Measurements from ENCODE around the gene RELT.

RELT gene, protein sequence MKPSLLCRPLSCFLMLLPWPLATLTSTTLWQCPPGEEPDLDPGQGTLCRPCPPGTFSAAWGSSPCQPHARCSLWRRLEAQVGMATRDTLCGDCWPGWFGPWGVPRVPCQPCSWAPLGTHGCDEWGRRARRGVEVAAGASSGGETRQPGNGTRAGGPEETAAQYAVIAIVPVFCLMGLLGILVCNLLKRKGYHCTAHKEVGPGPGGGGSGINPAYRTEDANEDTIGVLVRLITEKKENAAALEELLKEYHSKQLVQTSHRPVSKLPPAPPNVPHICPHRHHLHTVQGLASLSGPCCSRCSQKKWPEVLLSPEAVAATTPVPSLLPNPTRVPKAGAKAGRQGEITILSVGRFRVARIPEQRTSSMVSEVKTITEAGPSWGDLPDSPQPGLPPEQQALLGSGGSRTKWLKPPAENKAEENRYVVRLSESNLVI

DNA sequence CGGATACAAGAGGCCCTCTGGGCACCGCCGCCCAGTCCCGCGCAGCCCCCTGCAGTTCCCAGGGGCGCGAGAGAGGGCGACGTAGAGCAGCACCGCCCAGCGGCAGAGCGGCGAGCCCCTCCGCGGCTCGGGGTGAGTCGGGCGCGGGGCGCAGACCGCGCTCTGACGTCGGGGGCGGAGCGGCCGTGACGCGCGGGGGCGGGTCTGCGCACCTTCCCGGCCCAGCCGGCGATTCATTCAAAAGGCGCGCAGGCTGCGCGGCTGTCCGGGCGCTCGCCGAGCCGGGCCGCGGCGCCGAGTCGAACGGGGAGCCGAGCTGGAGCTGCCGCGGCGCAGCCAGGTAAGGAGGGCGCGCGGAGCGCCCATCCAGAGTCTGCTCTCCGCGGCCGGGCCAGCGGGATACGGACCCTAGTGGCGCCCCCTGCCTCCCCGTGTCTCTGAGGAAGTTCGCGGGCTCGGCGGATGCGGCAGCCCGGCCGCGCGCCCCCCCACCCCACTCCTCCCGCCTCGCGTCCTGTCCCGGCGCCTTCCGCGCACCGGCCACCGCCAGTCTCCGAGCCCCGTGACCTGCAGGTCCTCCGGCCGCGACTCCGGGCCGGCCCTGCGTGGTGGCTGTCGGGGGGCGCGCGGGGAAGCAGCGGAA is at the start of gene RELT:
RELT (plus strand) TSS at position 240 of the 643 bp plus-strand sequence. CDS start 12,738 bp downstream, outside the sequence.
- in situ Hi-C loops (cut with MboI; ENCODE audit: low sequenced_read_pairs) = no loop called here

DNA sequence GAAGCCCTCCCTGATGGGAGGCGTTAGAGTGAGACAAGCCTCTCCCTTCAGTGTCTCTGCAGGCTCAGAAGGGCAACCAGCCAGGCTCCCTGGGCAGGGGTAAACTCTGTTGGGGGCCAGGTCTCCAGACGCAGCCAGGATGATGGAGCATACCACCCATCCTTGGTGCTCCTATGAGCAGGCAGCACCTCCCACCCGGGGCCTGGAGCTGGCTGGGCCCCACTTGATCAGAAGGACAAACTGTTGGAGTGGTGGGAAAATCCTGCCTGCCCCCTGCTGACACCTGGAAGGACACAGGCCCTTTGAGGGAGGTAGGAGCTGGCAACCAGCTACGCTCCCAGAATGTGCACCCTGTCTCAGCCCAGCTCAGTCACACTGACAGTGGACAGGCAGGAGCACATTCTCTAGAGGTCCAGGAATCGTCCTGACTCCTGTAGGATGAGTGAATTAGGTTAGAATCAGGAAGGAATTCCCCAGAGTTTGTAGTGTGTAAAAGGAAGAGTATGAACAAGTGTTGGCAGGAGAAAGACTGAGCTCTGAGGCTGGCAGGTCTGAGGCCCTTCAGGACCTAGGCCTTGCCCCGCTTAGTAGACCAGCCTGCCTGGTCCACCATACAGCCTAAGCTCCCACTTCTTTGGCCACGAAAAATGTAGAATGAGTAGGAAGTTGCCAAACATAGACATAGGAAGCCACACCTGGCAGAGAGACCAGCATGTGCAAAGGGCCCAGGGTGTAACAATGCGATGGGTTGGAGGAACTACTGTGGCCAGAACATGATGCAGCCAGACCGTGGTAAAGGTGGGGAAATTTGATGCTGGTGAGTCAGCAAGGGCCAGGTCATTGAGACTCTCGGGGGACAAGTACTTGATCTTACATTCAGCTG is 49.0 kb upstream of the RELT start:
- in situ Hi-C loops (cut with MboI; ENCODE audit: low sequenced_read_pairs) = no loop called here

DNA sequence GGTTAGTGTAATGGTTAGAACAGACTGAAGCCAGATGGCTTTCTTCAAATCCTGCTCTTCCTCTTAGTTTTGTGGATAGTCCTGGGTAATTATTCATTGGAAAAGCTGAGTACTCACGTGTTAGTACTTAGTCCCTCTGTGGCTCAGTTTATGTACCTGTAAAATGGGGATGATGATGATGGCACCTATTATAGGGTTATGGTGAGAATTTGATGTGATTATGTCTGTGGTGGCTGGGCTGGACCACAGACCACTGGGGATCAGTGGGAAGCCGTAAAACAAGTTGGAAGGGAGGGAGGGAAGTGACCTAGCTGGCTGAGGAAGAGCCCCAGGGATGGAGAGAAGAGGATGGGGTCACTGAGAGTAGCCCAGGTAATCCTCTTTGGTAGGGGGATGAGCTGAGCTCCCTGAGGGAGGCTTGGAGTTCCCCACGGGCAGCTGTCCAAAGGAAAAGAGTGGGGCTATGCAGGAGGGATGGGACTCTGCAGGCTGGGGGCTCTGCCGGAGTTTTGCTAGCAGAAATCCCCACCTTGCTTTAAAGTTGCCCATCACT is 48.3 kb upstream of the RELT start:
- in situ Hi-C loops (cut with MboI; ENCODE audit: low sequenced_read_pairs) = no loop called here

DNA sequence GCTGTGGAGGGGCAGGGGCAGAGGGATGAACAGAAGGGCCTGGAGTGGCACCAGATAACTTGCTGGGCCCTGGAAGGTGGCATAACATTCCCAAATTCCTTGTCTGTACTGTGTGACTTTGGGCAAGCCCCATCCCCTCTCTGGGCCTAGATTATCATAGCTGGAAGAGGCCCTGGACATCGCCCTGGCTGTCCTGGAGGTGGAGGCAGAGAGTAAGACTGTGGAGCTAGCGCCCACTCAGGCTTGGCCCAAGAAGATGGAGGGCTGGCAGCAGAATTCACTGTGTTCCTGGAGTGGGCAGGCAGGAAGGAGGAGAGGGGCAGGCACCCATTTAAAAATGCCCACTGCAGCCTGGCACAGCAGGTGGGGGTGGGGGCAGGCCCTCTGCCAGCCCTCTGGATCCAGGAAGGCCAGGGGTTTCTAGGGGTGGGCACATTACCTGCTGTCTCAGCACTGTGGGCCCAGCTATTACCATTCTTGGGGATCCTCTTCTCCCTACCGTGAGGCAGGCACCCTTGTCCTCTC is 45.6 kb upstream of the RELT start:
- in situ Hi-C loops (cut with MboI; ENCODE audit: low sequenced_read_pairs) = no loop called here

DNA sequence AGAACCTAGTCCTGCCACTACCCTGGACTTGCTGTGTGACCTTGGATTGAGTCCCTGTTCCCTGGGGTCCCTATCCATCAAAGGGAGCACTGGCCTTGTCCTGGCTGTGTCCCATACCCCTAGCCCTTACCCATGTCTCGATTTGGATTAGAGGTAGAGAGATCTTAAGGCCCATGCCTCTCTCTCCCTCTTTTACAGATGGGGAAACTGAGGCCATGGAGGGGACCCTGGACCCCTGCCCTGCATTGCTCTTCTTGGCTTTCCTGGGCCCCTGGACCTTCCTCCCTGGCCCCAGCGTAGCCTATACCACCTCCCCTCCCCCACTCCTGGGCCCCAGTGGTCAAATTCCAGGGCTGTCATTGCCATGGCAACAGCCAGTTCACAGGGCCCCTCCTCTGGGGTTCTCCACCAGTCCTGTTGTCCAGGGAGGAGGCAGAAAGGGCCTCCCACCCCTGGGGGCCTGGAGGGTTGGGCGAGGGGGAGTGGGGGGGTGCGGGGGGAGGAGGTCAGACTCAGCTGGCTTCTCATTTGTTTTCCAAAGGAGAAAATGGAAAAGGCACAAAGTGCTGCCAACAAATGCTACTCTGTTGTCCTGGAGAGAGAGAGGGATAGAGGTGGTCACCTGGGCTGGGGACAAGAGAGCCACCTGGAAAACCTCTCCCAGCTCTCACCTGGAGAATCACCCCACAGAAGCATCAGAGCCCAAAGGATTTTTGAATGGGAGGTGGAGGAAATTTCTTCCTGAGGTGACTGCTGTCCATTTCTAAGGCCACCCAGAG is 44.9 kb upstream of the RELT start:
- in situ Hi-C loops (cut with MboI; ENCODE audit: low sequenced_read_pairs) = no loop called here

DNA sequence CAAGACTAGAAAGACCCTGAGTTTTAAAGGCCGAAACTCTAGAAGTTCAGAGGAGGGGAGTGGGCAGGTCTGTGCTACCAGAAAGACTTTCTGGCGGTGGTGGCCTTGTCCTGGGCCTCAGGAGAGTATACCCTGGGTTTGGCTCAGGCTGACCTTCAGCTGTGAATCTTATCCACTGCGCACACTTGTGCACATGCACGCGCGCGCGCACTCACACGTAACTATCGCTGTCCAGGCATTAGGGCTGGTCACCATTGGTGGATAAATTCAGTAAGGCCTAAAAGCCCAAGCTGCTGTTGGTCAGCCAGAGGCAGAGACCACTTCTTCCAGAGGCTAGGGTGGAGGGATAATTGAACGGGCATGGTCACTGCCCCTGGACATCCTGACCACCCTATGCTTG is 43.0 kb upstream of the RELT start:
- in situ Hi-C loops (cut with MboI; ENCODE audit: low sequenced_read_pairs) = no loop called here

DNA sequence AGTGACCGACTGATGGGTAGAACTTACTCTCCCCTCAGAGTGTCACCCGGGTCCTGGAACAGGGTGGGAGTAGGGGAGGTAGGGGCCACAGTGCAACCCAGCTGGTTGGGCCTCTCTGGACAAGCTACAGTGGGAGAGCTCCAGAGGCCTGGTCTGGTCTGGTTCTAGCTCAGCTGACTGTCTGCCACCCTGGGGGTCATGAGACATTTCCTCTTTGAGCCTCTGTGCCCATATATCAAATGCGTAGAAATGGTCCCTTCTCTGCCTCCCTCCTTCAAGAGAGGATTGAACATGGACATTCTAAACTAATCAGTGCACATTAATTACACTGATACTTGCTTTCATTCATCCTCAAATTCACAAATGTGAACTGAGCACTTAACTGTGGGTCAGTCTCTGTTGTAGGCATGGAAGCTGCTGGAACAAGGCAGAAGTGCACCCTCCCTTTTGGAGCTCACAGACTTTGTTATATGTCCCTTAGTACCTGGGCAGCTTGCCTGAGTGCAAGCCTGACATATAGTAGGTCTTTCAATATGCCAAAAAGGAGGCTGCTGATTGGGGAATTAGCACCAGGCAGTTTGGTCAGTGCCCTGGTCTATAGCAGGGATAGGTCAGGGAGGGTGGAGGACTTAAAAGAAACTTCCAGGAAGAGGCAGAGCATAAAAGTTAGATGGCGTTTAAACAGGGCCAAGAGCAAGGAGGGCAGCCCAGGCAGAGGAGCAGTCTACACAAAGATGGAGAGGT is 42.4 kb upstream of the RELT start:
- in situ Hi-C loops (cut with MboI; ENCODE audit: low sequenced_read_pairs) = no loop called here

DNA sequence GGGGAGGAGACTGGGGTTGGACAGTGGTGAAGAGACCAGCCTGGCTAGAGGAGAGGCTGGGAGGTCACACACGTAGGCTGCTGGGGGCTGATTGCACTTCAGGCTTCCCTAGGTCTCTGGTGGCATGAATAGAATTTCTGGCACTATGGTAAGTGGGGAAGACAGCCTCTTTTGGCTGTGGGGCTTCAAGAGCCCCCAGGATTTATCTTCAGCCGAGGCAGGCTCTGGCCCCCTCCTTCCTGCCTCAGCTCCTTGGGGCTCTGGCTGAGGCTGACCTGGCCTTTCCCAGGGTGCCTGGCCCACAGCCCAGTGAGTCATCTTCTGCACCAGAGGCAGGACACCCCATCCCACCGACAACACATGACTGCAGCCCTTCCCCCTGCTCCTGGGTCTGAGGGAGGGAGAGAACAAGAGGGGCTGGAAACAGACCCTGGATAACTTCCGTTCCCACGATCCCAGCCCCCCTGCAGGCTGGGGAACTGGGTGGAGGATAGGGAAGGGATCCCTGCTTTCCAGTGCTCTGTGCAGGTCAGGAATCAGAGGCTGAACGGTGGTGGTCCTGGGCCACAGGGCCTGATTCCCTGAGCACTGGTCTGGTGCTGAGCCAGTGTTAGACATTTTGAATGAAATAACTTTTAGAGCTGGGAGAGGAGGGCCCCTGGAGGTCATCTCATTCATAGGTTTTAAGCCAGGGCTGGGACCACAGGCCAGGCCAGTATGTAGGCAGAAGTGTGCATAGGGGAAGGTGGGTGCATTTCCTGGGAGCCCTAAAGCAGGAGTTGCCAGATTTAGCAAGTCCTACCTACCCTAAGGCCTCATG is 41.6 kb upstream of the RELT start:
- in situ Hi-C loops (cut with MboI; ENCODE audit: low sequenced_read_pairs) = loop anchor here (5.0 kb wide), 1 partner anchor 37 kb away; no protein-coding TSS in a partner anchor

DNA sequence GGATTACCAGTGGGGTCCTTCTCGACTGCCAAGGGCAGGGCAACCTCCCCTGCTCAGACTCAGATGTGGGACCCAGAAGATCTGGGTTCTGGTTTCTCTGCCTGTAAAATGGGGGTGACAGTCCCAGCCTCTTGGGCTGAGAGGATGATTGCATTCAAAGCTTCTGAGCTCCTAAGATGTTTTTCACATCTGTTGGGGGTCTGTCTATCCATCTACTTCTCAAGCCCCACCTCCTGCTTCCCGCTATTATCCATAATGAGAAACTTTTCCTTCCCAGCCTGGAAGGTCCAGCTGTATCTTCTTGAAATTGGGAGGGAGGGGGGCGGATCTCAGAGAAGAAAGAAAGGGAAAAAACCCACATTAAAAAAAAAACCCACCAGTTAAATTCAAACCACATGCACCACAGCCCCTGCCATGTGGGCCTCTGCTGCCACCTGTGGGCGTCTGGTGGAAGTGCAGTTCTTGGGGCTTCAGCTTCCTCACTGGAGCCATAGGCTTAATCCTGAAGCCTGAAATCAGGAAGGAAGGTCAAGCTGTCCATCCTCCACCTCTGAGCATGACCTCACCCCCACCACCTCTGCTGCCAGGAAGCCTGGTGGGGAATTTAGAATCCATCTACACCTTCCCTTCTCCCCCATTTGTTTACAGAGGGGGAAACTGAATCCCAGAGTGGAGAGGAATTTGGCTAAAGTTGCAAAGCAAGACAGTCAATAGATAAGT is 40.8 kb upstream of the RELT start:
- in situ Hi-C loops (cut with MboI; ENCODE audit: low sequenced_read_pairs) = loop anchor here (5.0 kb wide), 1 partner anchor 38 kb away; no protein-coding TSS in a partner anchor

DNA sequence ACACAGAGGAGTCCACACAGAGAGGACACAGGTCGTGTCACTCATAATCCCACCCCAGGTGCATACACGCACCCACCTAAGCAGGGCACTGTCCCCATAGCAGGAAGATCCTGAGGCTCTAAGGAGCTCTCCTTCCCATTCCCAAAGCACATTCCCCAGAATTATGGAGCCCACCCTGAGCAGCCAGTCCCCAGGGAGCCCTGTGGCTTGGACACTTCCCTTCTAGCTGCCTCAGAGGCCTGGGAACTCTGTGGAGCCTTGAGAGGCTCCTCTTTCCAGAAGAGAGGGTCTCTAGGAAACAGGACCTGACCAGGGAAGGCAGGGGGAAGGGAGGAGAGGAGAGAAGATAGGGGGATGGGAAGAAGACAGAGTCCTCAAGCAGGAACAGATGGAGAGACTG is 38.4 kb upstream of the RELT start:
- in situ Hi-C loops (cut with MboI; ENCODE audit: low sequenced_read_pairs) = loop anchor here (5.0 kb wide), 1 partner anchor 41 kb away; no protein-coding TSS in a partner anchor

DNA sequence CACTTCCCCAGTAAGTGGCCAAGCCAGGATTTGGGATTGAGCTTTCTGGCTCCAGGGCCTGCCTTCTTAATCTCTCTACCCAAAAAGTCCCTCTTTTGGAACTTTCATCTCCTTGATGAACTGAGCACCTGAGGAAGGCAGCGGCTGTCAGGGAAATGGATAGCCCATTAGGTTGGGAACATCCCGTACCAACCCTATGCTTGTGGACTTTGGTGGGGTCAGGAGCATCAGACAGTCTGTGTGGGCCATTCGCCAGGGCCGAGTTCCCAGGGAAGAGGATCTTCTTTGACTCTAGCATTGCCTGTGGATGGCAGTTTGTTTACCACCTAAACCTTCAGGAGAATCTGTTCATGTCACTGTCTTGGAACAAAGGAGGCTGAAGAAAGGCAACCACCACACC is 37.9 kb upstream of the RELT start:
- in situ Hi-C loops (cut with MboI; ENCODE audit: low sequenced_read_pairs) = loop anchor here (5.0 kb wide), 1 partner anchor 41 kb away; no protein-coding TSS in a partner anchor

DNA sequence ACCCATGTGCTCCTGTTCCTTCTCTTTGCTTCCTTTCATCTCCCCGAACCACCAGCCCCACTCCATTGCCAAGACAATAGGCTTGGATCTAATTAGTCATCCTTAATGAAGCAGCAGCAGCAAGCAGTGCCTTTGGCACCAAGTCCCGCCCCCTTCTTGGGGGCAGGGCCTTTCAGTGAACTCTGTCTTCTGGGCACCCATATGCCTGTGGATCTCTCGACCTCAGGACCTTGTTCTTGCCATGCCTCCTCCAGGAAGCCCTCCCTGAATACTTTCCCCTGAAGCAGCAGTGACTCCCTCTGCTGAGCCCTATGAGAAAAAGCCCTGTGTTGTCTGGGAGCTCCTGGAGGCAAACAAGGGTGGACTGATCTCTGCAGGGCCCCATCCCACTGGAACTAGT is 36.0 kb upstream of the RELT start:
- in situ Hi-C loops (cut with MboI; ENCODE audit: low sequenced_read_pairs) = no loop called here

DNA sequence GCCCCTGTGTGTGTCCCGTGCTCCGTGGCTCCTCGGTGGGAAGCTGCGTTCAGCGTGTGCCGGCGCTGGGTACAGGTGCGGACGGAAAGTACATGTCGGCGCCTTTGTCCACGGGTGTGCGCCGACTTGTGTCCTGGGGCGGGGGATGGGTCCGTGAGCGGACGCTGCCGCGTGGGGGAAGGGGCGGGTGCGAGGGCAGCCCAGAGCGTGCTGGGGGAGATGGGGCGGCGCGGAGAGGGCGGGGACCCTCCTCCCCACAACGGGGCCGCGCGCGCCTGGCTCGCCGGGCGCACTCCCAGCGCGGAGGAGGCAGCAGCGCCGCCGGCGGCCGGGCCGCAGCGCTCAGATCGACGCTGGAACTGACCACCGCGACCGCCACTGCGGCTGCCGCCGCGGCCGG is 33.6 kb upstream of the RELT start:
- in situ Hi-C loops (cut with MboI; ENCODE audit: low sequenced_read_pairs) = no loop called here

DNA sequence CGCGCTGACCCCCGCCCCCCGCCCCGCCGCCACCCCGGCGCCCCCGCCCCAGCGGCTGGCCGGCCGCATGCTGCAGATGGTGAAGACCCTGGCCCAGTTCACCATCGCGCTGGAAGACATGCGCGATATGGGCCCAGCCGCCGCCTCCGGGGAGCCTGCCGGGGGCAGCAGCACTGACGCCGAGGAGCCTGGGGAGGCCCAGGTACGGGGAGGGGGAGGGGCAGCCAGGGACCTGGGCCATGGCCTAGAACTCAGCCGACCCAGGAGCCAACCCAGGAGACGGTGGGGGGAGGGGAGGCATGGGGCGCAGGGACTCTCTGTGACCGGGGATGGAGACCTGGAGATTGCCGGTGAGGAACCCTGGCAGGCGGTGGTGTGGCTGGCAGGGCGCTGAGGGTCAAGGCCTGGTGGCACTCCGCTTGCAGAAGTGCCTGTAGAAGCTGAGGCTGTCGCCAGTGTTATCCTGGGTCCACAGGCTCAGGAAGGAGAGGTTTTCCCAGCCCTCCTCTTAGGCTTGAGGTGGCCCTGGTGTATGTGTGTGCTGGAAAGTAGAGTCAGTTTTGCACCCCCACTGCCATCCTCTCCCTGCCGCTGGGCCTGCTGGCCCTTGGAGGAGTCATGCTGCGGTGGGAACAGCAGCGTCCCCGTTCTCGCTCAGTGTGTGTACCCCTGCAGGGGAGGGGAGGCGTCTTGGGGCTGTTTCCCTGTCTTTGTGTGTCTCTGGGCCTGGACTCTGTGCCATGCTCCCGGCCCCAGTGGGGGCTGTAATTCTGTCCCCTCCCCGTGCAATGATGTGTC is 32.9 kb upstream of the RELT start:
- in situ Hi-C loops (cut with MboI; ENCODE audit: low sequenced_read_pairs) = no loop called here

DNA sequence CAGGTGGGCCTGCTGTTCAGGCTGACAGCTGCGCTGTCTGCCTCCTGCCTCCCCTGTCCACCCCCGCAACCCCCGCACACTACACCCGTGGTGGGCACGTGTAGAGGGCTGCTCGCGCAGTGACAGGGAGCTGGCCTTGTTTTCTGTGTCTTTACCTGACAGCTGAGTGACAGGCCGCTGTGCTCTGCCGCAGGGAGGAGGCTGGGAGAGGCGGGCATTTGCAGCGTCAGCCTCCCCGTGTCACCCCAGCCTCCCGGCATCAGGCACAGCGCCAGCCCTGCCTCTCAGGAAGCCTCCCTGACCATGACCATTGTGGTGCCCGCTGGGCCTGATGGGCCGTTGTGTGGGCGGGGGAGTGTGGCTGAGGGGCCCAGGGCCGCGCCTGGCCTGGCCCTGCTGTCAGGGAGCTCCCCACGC is 32.0 kb upstream of the RELT start:
- in situ Hi-C loops (cut with MboI; ENCODE audit: low sequenced_read_pairs) = no loop called here

DNA sequence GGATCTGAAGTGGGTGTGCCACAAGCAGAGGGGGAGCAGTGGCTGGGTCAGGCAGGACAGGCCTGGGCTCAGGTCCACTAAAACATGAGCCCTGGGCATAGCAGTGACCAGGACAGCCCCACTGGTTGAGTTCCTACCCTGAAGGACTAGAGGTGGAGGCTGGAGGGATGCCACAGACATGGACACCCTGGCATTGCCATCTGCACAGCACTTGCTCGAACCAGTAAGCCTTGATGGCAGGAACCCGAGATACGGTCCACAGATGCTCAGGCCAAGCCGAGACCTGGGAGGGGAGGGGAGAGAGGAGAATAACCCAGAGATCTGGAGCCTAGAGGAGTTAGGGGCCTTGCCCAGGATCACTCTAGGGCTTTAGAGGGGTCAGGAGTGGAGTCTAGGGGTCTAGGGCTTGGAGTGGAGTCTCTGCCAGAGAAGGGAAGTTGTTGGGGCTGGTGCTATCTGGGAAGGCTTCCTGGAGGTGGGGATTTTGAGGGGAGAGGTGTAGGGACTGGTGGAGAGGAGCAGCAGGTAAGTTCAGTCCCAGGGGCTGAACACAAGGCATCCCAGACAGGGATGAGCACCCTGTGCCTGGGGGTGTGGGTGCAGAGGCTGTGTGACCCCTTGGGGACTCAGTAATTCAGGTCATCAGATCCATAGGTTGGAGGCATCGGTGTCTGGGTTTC is 30.6 kb upstream of the RELT start:
- in situ Hi-C loops (cut with MboI; ENCODE audit: low sequenced_read_pairs) = no loop called here
